PFSK-1 (cell line): Measurements from ENCODE around the gene HMGCS2.

ENCODE experiments used
- FOXP2 ChIP-seq: optimal IDR thresholded peaks from 2 replicates; pipeline ENCODE3; 2011; ENCODE audit warnings: borderline replicate concordance, control low read depth, inconsistent platforms; ENCODE audit not compliant: insufficient read depth; ENCODE audit errors: extremely low read length, extremely low read depth
- POLR2AphosphoS5 ChIP-seq: IDR thresholded peaks from 2 replicates; pipeline ENCODE4 v1.6.1; 2012; ENCODE audit warnings: low read depth, mild to moderate bottlenecking, control low read depth, low read length, moderate library complexity
- SIN3A ChIP-seq: IDR thresholded peaks from 2 replicates; pipeline ENCODE4 v1.6.1; 2012; ENCODE audit warnings: mild to moderate bottlenecking, low read length, moderate library complexity, borderline replicate concordance; ENCODE audit not compliant: insufficient read depth
- TAF1 ChIP-seq: IDR thresholded peaks from 2 replicates; pipeline ENCODE4 v1.6.1; 2012; ENCODE audit warnings: low read length, control low read depth, borderline replicate concordance; ENCODE audit not compliant: insufficient read depth
- TF ChIP-seq, protein P1 (sequence below), 2 experiments: IDR thresholded peaks; 2 replicates each; pipeline versions ENCODE4 v1.6.1 to v1.8.0; 2011 to 2012; ENCODE audit warnings: low read depth in 2 of 2, low read length in 2 of 2, control low read depth in 1 of 2, inconsistent platforms in 1 of 2, mild to moderate bottlenecking in 1 of 2, moderate library complexity in 1 of 2; ENCODE audit not compliant: insufficient read depth in 1 of 2

HMGCS2 gene

DNA sequence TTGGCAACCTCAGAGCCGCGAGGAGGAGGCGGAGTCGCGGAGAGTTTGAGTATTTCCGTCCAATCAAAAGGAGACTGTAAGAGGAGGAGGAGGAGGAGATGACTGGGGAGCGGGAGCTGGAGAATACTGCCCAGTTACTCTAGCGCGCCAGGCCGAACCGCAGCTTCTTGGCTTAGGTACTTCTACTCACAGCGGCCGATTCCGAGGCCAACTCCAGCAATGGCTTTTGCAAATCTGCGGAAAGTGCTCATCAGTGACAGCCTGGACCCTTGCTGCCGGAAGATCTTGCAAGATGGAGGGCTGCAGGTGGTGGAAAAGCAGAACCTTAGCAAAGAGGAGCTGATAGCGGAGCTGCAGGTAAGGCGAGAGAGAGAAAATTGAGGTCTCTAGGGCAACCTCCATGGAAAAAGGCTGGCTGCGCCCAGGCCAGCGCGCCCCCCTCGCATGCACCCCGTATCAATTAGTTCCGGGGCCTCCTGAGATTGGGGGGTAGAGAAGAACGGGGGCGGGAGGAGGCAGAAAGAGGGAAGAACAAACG, 56.8 kb downstream of the HMGCS2 start, which contains the start of gene PHGDH:
PHGDH (plus strand) TSS at position 131 of the 538 bp plus-strand sequence; CDS start at position 220, 89 bp downstream.
- no peak for TF ChIP-seq FOXP2
- peak; percentile 98 for TF ChIP-seq TAF1
- TF ChIP-seq, protein P1, sequence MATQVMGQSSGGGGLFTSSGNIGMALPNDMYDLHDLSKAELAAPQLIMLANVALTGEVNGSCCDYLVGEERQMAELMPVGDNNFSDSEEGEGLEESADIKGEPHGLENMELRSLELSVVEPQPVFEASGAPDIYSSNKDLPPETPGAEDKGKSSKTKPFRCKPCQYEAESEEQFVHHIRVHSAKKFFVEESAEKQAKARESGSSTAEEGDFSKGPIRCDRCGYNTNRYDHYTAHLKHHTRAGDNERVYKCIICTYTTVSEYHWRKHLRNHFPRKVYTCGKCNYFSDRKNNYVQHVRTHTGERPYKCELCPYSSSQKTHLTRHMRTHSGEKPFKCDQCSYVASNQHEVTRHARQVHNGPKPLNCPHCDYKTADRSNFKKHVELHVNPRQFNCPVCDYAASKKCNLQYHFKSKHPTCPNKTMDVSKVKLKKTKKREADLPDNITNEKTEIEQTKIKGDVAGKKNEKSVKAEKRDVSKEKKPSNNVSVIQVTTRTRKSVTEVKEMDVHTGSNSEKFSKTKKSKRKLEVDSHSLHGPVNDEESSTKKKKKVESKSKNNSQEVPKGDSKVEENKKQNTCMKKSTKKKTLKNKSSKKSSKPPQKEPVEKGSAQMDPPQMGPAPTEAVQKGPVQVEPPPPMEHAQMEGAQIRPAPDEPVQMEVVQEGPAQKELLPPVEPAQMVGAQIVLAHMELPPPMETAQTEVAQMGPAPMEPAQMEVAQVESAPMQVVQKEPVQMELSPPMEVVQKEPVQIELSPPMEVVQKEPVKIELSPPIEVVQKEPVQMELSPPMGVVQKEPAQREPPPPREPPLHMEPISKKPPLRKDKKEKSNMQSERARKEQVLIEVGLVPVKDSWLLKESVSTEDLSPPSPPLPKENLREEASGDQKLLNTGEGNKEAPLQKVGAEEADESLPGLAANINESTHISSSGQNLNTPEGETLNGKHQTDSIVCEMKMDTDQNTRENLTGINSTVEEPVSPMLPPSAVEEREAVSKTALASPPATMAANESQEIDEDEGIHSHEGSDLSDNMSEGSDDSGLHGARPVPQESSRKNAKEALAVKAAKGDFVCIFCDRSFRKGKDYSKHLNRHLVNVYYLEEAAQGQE (IDR thresholded peaks at IDR 0.05; ENCODE audit: insufficient read depth in 1 of 2, low read depth in 2 of 2, low read length in 2 of 2), result peak; percentile 44 to 52; a peak in 1 of 4 replicates
- peak; percentile 99 for TF ChIP-seq POLR2AphosphoS5

DNA sequence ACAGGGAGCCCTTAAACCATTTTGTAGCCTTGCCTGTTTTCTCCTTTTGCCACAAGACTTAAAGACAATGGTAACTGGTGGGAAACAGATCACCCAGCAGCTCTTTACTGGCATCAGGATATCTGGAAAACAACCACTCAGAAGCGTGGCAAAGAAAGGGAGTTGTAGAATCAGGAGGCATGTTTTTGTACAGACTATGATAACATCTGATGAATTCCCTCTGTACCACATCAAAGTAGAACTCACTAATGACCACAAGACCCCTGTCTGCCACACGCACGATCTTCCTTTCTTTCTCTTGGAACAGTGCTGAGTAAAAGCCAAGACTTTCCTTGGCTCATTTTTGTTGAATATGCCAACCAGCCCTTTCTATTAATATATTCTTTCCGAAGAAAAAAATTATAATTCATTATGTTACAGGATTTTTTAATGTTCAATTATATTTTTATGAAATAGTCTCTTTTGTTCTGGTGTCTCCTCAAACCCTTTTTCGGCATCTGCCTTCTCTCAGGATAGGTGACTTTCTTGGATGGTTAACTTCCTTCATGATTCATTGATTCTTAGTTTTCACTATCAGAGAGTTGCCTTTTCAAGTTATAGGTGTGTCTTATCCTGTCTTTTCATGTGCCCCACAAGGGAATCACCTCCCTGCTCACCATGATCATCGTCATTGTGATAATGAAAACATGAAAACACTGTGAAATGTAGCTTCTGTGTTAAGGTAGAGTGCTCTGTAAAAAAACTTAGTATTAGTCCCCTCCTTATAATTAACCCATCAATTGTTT, 64.8 kb downstream of the HMGCS2 start:
- TF ChIP-seq, protein P1 (IDR thresholded peaks at IDR 0.05; ENCODE audit: insufficient read depth in 1 of 2, low read depth in 2 of 2, low read length in 2 of 2), result no peak
- TF ChIP-seq SIN3A, result no peak
- no peak for TF ChIP-seq TAF1
- no peak for TF ChIP-seq FOXP2
- TF ChIP-seq POLR2AphosphoS5, result no peak

DNA sequence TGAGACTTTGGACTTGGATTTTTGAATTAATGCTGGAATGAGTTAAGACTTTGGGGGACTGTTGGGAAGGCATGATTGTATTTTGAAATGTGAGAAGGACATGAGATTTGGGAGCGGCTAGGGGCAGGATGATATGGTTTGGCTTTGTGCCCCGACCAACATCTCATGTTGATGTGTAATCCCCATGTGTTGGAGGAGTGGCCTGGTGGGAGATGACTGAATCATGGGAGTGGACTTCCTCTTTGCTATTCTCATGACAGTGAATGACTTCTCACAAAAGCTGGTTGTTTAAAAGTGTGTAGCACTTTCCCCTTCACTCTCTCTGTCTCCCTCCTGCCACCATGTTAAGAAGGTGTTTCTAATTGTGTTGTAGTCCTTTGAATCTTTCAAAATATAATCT, 66.3 kb downstream of the HMGCS2 start:
- TF ChIP-seq TAF1, result no peak
- TF ChIP-seq SIN3A, result no peak

DNA sequence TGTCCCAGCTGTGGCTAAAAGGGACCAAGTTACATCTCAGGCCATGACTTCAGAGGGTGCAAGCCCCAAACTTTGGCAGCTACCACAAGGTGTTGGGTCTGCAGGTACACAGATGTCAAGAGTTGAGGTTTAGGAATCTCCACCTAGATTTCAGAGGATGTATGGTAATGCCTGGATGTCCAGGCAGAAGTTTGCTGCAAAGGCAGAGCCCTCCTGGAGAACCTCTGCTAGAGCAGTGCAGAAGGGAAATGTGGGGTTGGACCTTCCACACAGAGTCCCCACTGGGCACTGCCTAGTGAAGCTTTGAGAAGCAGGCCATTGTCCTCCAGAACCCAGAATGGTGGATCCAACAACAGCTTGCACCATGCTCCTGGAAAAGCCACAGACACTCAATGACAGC, 67.0 kb downstream of the HMGCS2 start:
- TF ChIP-seq TAF1 (no peak), SIN3A (no peak), FOXP2 (no peak), POLR2AphosphoS5 (no peak)
- TF ChIP-seq, protein P1 (IDR thresholded peaks at IDR 0.05; ENCODE audit: insufficient read depth in 1 of 2, low read depth in 2 of 2, low read length in 2 of 2), result no peak

DNA sequence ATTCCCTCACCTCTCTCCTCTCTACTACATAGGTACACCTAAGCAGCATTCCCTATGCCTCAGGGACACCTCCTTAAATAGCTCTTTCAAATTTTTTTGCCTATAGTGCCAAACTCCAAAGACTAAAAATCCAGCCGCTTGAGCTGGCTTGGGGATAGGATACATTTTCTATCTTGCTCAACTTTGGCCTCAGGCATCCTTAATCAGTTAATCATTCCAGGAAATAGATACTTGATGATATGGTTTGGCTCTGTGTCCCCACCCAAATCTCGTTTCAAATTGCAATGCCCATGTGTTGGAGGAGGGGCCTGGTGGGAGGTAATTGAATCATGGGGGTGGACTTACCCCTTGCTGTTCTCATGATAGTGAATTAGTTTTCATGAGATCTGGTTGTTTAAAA, 68.4 kb downstream of the HMGCS2 start:
- TF ChIP-seq POLR2AphosphoS5 (no peak), SIN3A (no peak), TAF1 (no peak), FOXP2 (no peak)
- TF ChIP-seq, protein P1 (IDR thresholded peaks at IDR 0.05; ENCODE audit: insufficient read depth in 1 of 2, low read depth in 2 of 2, low read length in 2 of 2), result no peak
